Body of pancreas (tissue), 4 donors: ENCODE results near the gene SSH2. TPM values are rescaled to one million over a fixed set of nuclear protein-coding genes. Genes with fewer than 3 reads are reported as not detected.

Experiments
- ATAC-seq: fragments of 150-250 bp; one replicate; pipeline ENCODE4 v1.9.1; 2016
- DNase-seq, 4 donors: peaks; one replicate each; pipeline ENCODE4 v3.0.0-alpha.2; 2019
- H3K27ac ChIP-seq, 4 donors: fragments of 200-600 bp; sonication (generic); 1 replicate in 3 of 4; 2 replicates in 1 of 4; pipeline versions ENCODE4 v1.5.1 to v1.6.1; 2016 to 2019; ENCODE audit warnings: mild to moderate bottlenecking in 1 of 4, mixed read lengths in 1 of 4, moderate library complexity in 1 of 4
- H3K27me3 ChIP-seq, 2 donors: fragments of 200-600 bp; sonication (generic); one replicate each; pipeline ENCODE4 v1.6.0; 2016; ENCODE audit warnings: mild to moderate bottlenecking in 1 of 2
- H3K36me3 ChIP-seq, 2 donors: fragments of 200-600 bp; sonication (generic); replicated peaks in 1 of 2; 2 replicates each; pipeline ENCODE4 v1.5.1; 2016; ENCODE audit warnings: low read depth in 2 of 2; ENCODE audit not compliant: insufficient read depth in 1 of 2
- H3K4me1 ChIP-seq: fragments of 200-600 bp; sonication (generic); one replicate; pipeline ENCODE4 v1.6.0; 2016
- H3K4me3 ChIP-seq, 2 donors: fragments of 200-600 bp; sonication (generic); 1 replicate in 1 of 2; 2 replicates in 1 of 2; pipeline ENCODE4 v1.5.1; 2016 to 2019
- H3K9me3 ChIP-seq, 3 donors: fragments of 200-600 bp; sonication (generic); 1 replicate in 2 of 3; 2 replicates in 1 of 3; pipeline ENCODE4 v1.5.1; 2016
- POLR2A ChIP-seq, 3 donors: fragments of 450-650 bp; IDR thresholded peaks; one replicate each; pipeline ENCODE4 v1.6.1; 2016; ENCODE audit warnings: antibody characterized with exemption in 3 of 3, mild to moderate bottlenecking in 2 of 3
- WGBS, 2 donors: methylation state at CpG; one replicate each; pipeline ENCODE4 v1.1.5; 2017; 5-methylcytosine and 5-hydroxymethylcytosine counted together
- intact Hi-C: fragments of 100-400 bp; cut with DNase I; formaldehyde crosslinking; loops from one replicate; pipeline ENCODE4 v1.15.1; 2023
- total RNA-seq, 2 donors: library from RNA; depleted of rRNA; stranded (reverse); fragments of >200 nt; gene quantifications; one replicate each; pipeline ENCODE4 v1.1.0, GENCODE V29; 2016
- TF ChIP-seq, protein P1 (sequence below), 7 experiments: fragments of 450-650 bp in 4 of 7; fragments of 200-600 bp in 3 of 7; sonication (generic) in 3 of 7; IDR thresholded peaks; one replicate each; pipeline ENCODE4 v1.5.1; 2016 to 2019; ENCODE audit warnings: antibody characterized with exemption in 7 of 7

SSH2 gene
- total RNA-seq, 2 donors from 2014 or later: 8.2 to 8.6 TPM

DNA sequence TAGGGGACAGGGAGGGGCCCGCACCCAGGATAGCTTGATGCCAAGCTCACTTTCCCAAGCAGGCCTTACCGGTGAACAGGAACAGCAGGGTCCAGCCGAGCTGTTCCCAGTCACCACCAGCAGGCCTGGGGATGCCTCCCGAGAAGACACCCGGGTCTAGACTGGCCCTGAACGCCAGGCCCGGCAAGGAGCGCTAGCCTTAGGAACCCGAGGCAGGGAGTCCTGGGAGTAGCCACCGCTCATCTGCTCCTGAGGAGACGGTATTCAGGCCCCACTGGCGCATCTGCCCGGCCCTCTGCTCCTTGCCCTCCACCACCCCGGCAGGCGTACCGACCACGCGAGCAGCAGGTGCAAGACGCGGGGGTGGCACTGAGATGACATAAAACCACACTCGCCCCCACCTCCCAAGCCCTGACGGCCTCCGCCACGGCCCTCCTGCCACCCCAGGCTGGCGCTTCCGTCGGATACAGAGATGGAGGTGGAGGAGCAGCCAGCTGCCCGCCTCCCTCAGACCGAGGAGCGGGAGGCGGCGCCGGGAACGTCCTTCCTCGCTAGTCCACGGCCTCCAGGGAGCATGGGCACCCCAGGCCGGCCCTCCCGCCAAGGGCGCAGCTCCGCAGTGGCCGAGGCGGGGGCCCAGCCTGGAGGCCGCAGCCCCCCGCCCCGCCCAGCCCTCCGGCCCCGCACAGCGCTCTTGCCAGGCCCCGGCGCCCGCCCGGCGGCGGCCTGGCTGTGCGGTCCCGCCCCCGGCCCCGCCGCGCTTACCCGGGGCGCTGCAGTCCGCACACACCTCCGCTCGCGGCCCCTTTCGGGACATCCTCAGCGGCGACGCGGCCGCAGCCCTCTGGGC is 341.2 kb downstream of the SSH2 start:
- peak overlapping the region; percentile 29 to 78 (median 56) for H3K27ac ChIP-seq
- no peaks in the 10 kb centered on the region for H3K27me3 ChIP-seq
- ATAC-seq: peak; percentile 24
- H3K4me1 ChIP-seq: peaks cover 55% of the 10 kb centered on the region
- peak in 3 of 4 donors; percentile 38 to 48 (median 39) for DNase-seq
- no peak for TF ChIP-seq POLR2A (IDR thresholded peaks at IDR 0.05)
- TF ChIP-seq, protein P1, sequence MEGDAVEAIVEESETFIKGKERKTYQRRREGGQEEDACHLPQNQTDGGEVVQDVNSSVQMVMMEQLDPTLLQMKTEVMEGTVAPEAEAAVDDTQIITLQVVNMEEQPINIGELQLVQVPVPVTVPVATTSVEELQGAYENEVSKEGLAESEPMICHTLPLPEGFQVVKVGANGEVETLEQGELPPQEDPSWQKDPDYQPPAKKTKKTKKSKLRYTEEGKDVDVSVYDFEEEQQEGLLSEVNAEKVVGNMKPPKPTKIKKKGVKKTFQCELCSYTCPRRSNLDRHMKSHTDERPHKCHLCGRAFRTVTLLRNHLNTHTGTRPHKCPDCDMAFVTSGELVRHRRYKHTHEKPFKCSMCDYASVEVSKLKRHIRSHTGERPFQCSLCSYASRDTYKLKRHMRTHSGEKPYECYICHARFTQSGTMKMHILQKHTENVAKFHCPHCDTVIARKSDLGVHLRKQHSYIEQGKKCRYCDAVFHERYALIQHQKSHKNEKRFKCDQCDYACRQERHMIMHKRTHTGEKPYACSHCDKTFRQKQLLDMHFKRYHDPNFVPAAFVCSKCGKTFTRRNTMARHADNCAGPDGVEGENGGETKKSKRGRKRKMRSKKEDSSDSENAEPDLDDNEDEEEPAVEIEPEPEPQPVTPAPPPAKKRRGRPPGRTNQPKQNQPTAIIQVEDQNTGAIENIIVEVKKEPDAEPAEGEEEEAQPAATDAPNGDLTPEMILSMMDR (IDR thresholded peaks at IDR 0.05): no peak
- H3K4me3 ChIP-seq: peak overlapping the region; percentile 65 to 74
- intact Hi-C loops: no loop called here
- H3K9me3 ChIP-seq: no peaks in the 10 kb centered on the region
- WGBS, 2 donors: 0 to 1% methylated on average over 2 to 57 of the region's 72 CpGs
- H3K36me3 ChIP-seq: no peaks in the 10 kb centered on the region

GRCh38 chr17:29588017-29588561 is 341.9 kb downstream of the SSH2 start:
- Histone ChIP-seq H3K36me3 (no peaks in the 10 kb centered on the region), H3K27ac (peak overlapping the region; percentile 29 to 78 (median 56)), H3K27me3 (no peaks in the 10 kb centered on the region), H3K9me3 (no peaks in the 10 kb centered on the region), H3K4me1 (peaks cover 51% of the 10 kb centered on the region), H3K4me3 (no peak overlapping the region)
- TF ChIP-seq, protein P1 (IDR thresholded peaks at IDR 0.05): no peak
- no peak for TF ChIP-seq POLR2A (IDR thresholded peaks at IDR 0.05)
- 13 to 34% methylated on average over 3 to 8 of the region's 8 CpGs for WGBS, 2 donors
- ATAC-seq: no peak
- intact Hi-C loops: no loop called here
- DNase-seq: no peak

DNA sequence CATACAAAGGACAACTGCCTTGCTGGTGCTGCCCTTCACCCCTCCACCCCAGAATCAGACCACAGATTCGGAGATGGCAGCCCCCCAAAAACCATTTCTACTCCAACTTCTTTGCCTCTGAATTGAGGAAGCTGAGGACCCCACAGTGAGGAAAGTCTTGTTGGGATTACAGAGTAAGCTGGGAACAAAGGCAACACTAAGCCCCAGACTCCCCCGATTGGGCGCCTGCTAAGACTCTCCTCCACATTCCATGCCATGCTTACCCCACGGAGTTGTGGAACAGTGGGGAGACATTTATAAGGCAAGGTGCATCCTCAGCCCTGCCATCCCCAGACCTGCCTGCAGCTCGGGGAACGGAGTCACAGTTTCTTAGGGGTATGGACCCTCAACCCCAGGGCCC is 342.4 kb downstream of the SSH2 start:
- no peaks in the 10 kb centered on the region for H3K27me3 ChIP-seq
- H3K9me3 ChIP-seq: no peaks in the 10 kb centered on the region
- WGBS, 2 donors: 84 to 92% methylated on average over 6 of the region's 6 CpGs
- ATAC-seq: no peak
- no peak for TF ChIP-seq POLR2A (IDR thresholded peaks at IDR 0.05)
- TF ChIP-seq, protein P1 (IDR thresholded peaks at IDR 0.05): no peak
- intact Hi-C loops: no loop called here
- no peak for DNase-seq
- peaks cover 48% of the 10 kb centered on the region for H3K4me1 ChIP-seq
- no peaks in the 10 kb centered on the region for H3K36me3 ChIP-seq
- no peak overlapping the region for H3K4me3 ChIP-seq
- no peak overlapping the region for H3K27ac ChIP-seq

- Histone ChIP-seq H3K4me3 (no peak overlapping the region), H3K36me3 (no peaks in the 10 kb centered on the region), H3K4me1 (peaks cover 41% of the 10 kb centered on the region), H3K27ac (peak overlapping the region in 1 of 4 donors; percentile 1), H3K9me3 (no peaks in the 10 kb centered on the region), H3K27me3 (no peaks in the 10 kb centered on the region)
- WGBS, 2 donors: 77 to 88% methylated on average over 4 to 9 of the region's 9 CpGs
- intact Hi-C loops: no loop called here
- DNase-seq (peak in 1 of 4 donors; percentile 15), ATAC-seq (no peak)
- TF ChIP-seq, protein P1 (IDR thresholded peaks at IDR 0.05): no peak
- TF ChIP-seq POLR2A (IDR thresholded peaks at IDR 0.05): no peak
Observed at GRCh38 chr17:29586676-29587469, 343.2 kb downstream of the SSH2 start.
